ENCODE results near the gene CCSER1. TPM values are rescaled to one million over a fixed set of nuclear protein-coding genes. Genes with fewer than 3 reads are reported as not detected.

Gene CCSER1
- total and polyA plus RNA-seq, 2 experiments from 2014 or later = 2.9 to 3.4 TPM

DNA sequence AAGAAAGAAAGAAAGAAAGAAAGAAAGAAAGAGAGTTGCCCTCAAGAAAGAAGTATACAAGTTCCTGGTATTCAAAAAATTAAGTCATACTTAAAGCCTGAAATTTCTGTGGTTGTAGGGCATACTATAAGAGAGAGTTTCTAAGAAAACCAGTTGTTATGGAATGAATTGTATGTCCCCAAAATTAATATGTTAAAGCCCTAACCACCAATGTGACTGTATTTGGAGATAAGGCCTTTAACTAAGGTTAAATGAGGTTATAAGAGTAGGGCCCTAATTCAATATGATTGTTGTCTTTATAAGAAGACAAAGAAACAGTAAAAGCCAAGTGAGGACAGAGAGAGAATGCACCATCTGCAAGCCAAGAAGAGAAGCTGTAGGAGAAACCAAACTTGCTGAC, 521.1 kb downstream of the CCSER1 start:
- Mint-ChIP-seq H3K27me3 (ENCODE audit: insufficient read depth, low read depth, poor library complexity) (no peaks in the 10 kb centered on the region), H3K4me1 (0 out of 3 replicates have a peak, but pooled peaks cover 2% of the 10 kb centered on the region), H3K27ac (no peak overlapping the region), H3K4me3 (no peak overlapping the region), H3K9me3 (no peaks in the 10 kb centered on the region; the same call in 2 of the 3 replicates), H3K36me3 (ENCODE audit: low read depth) (no peaks in the 10 kb centered on the region)
- Histone ChIP-seq H2AFZ (no peak overlapping the region), H3K79me2 (replicated peaks; ENCODE audit: insufficient read depth) (no peaks in the 10 kb centered on the region), H3K36me3 (ENCODE audit: insufficient read depth) (no peaks in the 10 kb centered on the region), H3K4me3 (no peak overlapping the region), H3K4me2 (no peak overlapping the region), H3K4me1 (ENCODE audit: insufficient read depth) (no peaks in the 10 kb centered on the region; the same call in 1 of the 2 replicates), H4K20me1 (replicated peaks; ENCODE audit: insufficient read depth) (no peaks in the 10 kb centered on the region), H3K9me2 (ENCODE audit: insufficient read depth) (no peaks in the 10 kb centered on the region), H3K27ac (ENCODE audit: low read depth) (no peak overlapping the region), H3K27me3 (ENCODE audit: insufficient read depth) (no peaks in the 10 kb centered on the region), H3F3A (replicated peaks; ENCODE audit: low read depth) (no peaks in the 10 kb centered on the region)
- no peak for DNase-seq (ENCODE audit: low spot score)
- TF ChIP-seq NANOG (IDR thresholded peaks at IDR 0.05; ENCODE audit: borderline replicate concordance) = no peak
- TF ChIP-seq, protein P1, sequence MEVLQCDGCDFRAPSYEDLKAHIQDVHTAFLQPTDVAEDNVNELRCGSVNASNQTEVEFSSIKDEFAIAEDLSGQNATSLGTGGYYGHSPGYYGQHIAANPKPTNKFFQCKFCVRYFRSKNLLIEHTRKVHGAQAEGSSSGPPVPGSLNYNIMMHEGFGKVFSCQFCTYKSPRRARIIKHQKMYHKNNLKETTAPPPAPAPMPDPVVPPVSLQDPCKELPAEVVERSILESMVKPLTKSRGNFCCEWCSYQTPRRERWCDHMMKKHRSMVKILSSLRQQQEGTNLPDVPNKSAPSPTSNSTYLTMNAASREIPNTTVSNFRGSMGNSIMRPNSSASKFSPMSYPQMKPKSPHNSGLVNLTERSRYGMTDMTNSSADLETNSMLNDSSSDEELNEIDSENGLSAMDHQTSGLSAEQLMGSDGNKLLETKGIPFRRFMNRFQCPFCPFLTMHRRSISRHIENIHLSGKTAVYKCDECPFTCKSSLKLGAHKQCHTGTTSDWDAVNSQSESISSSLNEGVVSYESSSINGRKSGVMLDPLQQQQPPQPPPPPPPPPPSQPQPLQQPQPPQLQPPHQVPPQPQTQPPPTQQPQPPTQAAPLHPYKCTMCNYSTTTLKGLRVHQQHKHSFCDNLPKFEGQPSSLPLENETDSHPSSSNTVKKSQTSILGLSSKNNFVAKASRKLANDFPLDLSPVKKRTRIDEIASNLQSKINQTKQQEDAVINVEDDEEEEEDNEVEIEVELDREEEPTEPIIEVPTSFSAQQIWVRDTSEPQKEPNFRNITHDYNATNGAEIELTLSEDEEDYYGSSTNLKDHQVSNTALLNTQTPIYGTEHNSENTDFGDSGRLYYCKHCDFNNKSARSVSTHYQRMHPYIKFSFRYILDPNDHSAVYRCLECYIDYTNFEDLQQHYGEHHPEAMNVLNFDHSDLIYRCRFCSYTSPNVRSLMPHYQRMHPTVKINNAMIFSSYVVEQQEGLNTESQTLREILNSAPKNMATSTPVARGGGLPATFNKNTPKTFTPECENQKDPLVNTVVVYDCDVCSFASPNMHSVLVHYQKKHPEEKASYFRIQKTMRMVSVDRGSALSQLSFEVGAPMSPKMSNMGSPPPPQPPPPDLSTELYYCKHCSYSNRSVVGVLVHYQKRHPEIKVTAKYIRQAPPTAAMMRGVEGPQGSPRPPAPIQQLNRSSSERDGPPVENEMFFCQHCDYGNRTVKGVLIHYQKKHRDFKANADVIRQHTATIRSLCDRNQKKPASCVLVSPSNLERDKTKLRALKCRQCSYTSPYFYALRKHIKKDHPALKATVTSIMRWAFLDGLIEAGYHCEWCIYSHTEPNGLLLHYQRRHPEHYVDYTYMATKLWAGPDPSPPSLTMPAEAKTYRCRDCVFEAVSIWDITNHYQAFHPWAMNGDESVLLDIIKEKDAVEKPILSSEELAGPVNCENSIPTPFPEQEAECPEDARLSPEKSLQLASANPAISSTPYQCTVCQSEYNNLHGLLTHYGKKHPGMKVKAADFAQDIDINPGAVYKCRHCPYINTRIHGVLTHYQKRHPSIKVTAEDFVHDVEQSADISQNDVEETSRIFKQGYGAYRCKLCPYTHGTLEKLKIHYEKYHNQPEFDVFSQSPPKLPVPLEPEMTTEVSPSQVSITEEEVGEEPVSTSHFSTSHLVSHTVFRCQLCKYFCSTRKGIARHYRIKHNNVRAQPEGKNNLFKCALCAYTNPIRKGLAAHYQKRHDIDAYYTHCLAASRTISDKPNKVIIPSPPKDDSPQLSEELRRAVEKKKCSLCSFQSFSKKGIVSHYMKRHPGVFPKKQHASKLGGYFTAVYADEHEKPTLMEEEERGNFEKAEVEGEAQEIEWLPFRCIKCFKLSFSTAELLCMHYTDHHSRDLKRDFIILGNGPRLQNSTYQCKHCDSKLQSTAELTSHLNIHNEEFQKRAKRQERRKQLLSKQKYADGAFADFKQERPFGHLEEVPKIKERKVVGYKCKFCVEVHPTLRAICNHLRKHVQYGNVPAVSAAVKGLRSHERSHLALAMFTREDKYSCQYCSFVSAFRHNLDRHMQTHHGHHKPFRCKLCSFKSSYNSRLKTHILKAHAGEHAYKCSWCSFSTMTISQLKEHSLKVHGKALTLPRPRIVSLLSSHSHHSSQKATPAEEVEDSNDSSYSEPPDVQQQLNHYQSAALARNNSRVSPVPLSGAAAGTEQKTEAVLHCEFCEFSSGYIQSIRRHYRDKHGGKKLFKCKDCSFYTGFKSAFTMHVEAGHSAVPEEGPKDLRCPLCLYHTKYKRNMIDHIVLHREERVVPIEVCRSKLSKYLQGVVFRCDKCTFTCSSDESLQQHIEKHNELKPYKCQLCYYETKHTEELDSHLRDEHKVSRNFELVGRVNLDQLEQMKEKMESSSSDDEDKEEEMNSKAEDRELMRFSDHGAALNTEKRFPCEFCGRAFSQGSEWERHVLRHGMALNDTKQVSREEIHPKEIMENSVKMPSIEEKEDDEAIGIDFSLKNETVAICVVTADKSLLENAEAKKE (CRISPR knock-in tag; IDR thresholded peaks at IDR 0.05) = no peak
- TF ChIP-seq, protein P2, sequence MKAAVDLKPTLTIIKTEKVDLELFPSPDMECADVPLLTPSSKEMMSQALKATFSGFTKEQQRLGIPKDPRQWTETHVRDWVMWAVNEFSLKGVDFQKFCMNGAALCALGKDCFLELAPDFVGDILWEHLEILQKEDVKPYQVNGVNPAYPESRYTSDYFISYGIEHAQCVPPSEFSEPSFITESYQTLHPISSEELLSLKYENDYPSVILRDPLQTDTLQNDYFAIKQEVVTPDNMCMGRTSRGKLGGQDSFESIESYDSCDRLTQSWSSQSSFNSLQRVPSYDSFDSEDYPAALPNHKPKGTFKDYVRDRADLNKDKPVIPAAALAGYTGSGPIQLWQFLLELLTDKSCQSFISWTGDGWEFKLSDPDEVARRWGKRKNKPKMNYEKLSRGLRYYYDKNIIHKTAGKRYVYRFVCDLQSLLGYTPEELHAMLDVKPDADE (IDR thresholded peaks at IDR 0.05) = no peak
- TF ChIP-seq EZH2 (IDR thresholded peaks at IDR 0.05; ENCODE audit: low read depth, unreplicated experiment) = no peak
- TF ChIP-seq JUNB (IDR thresholded peaks at IDR 0.05; ENCODE audit: unreplicated experiment) = no peak
- TF ChIP-seq ZNF331 (CRISPR knock-in tag; IDR thresholded peaks at IDR 0.05; ENCODE audit: low read depth) = no peak
- TF ChIP-seq EZH2phosphoT487 (IDR thresholded peaks at IDR 0.05; ENCODE audit: unreplicated experiment) = no peak
- no peak for ATAC-seq
